Endodermal cell (in vitro differentiated cells): ENCODE results near the gene GPSM1. TPM values are rescaled to one million over a fixed set of nuclear protein-coding genes. Genes with fewer than 3 reads are reported as not detected.
A peak's percentile ranks its signal among the peaks of the same experiment; 100 is the strongest.

Source experiments
- DNase-seq: peaks from one replicate; pipeline ENCODE4 v3.0.0-alpha.2; 2017
- H3K27ac ChIP-seq: 2 replicates; pipeline ENCODE4 v1.5.1; 2013; ENCODE audit warnings: mild to moderate bottlenecking, low read depth, low read length, moderate library complexity
- H3K27me3 ChIP-seq: 2 replicates; pipeline ENCODE4 v1.6.1; 2013; ENCODE audit warnings: mild to moderate bottlenecking, low read length, moderate library complexity; ENCODE audit not compliant: insufficient read depth, control insufficient read depth, poor library complexity, severe bottlenecking
- H3K36me3 ChIP-seq: 2 replicates; pipeline ENCODE4 v1.7.0; 2013; ENCODE audit warnings: mild to moderate bottlenecking, low read length, moderate library complexity; ENCODE audit not compliant: control insufficient read depth, insufficient read depth
- H3K4me1 ChIP-seq: one replicate; pipeline ENCODE4 v1.7.0; 2013; ENCODE audit warnings: low read length; ENCODE audit not compliant: control insufficient read depth, insufficient read depth
- H3K4me3 ChIP-seq: 2 replicates; pipeline ENCODE4 v1.5.1; 2013; ENCODE audit warnings: mild to moderate bottlenecking, low read length, moderate library complexity
- H3K9ac ChIP-seq: 2 replicates; pipeline ENCODE4 v1.6.1; 2013; ENCODE audit warnings: mild to moderate bottlenecking, low read length, moderate library complexity; ENCODE audit not compliant: poor library complexity, severe bottlenecking; ENCODE audit errors: extremely low read depth
- H3K9me3 ChIP-seq: 2 replicates; pipeline ENCODE4 v1.6.1; 2013; ENCODE audit warnings: mild to moderate bottlenecking, low read length, moderate library complexity; ENCODE audit not compliant: control insufficient read depth
- H3K27ac Mint-ChIP-seq: 2 replicates; pipeline ENCODE4 v1.8.0; 2020; ENCODE audit warnings: mixed read lengths
- H3K27me3 Mint-ChIP-seq: 2 replicates; pipeline ENCODE4 v1.8.0; 2021; ENCODE audit warnings: mild to moderate bottlenecking, mixed read lengths; ENCODE audit not compliant: insufficient read depth
- H3K36me3 Mint-ChIP-seq: 2 replicates; pipeline ENCODE4 v1.8.0; 2020; ENCODE audit warnings: low read depth, mixed read lengths
- H3K4me1 Mint-ChIP-seq: 2 replicates; pipeline ENCODE4 v1.8.0; 2020; ENCODE audit warnings: mixed read lengths
- H3K4me3 Mint-ChIP-seq: 2 replicates; pipeline ENCODE4 v1.8.0; 2020; ENCODE audit warnings: mild to moderate bottlenecking, moderate library complexity, mixed read lengths
- H3K9me3 Mint-ChIP-seq: 2 replicates; pipeline ENCODE4 v1.8.0; 2020; ENCODE audit warnings: mild to moderate bottlenecking, mixed read lengths
- WGBS, 2 experiments: methylation state at CpG; one replicate each; pipeline versions ENCODE4 v1.1.5 to v1.1.7; 2013; ENCODE audit warnings: missing lambda C conversion rate in 2 of 2, mixed read lengths in 1 of 2; ENCODE audit not compliant: insufficient coverage in 1 of 2, insufficient read length in 1 of 2; 5-methylcytosine and 5-hydroxymethylcytosine counted together
- total RNA-seq, 2 donors: library from RNA; stranded (reverse); fragmentation: NEBNext Ultra II Directional in 1 of 2; extraction: Animal tissue kit (Norgen Biotek cat#: 25700) in 1 of 2; gene quantifications; 2 replicates in 1 of 2; 3 replicates in 1 of 2; pipeline ENCODE4 v1.2.1, GENCODE V29; 2021
- TF ChIP-seq, protein P1 (sequence below): fragments of 200-600 bp; sonication (generic); conservative IDR thresholded peaks from 2 replicates; pipeline ENCODE4 v1.5.0; 2021; ENCODE audit warnings: antibody characterized with exemption, mild to moderate bottlenecking

GPSM1 gene
- total RNA-seq, 2 donors from 2014 or later = 37.2 to 38.6 TPM

DNA sequence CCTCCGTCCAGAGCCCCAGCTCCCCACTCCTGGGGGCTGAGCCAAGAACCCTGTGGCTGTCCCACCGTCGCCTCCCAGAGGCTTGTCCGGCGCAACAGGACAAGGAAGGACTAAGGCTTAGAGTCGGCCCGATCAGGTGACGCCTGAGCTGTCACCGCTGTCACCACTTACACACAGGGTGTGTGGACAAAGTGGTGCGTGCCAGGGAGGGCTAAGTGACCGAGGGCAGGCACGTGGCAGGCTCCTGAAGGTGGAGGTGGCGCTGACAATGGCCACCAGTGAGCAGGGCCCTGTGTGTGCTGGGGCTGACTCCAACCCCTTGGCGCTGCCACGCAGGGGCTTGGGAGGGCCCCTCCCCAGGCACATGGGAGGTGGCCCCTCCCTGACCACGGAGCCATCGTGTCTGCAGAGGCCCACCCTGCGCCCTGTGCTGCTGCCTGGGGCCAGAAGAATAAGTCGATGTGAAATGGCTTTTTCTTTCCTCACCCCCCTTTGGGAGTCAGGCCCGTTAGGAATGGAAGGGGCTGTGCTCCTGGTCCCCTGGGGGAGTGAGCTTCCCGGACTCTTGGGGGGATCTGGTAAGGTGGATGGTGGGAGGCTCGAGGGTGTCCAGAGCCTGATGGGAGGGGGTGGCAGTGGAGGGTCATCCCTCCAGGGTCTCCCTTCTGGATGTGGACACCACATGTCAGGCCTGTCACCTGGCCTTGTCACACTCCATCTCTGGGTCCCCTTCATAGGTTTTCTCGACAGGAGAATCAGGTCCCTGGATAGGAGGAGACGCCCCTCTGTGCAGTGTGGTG, 2.6 kb upstream of the GPSM1 start:
- Histone ChIP-seq H3K27ac (no peak overlapping the region), H3K4me3 (no peak overlapping the region), H3K36me3 (no peaks in the 10 kb centered on the region), H3K9ac (no peak overlapping the region), H3K4me1 (peaks cover 17% of the 10 kb centered on the region), H3K27me3 (no peaks in the 10 kb centered on the region), H3K9me3 (no peaks in the 10 kb centered on the region)
- Mint-ChIP-seq H3K27ac (no peak overlapping the region), H3K9me3 (no peaks in the 10 kb centered on the region), H3K27me3 (no peaks in the 10 kb centered on the region), H3K4me1 (peaks cover 6% of the 10 kb centered on the region), H3K36me3 (no peaks in the 10 kb centered on the region), H3K4me3 (no peak overlapping the region)
- TF ChIP-seq, protein P1, sequence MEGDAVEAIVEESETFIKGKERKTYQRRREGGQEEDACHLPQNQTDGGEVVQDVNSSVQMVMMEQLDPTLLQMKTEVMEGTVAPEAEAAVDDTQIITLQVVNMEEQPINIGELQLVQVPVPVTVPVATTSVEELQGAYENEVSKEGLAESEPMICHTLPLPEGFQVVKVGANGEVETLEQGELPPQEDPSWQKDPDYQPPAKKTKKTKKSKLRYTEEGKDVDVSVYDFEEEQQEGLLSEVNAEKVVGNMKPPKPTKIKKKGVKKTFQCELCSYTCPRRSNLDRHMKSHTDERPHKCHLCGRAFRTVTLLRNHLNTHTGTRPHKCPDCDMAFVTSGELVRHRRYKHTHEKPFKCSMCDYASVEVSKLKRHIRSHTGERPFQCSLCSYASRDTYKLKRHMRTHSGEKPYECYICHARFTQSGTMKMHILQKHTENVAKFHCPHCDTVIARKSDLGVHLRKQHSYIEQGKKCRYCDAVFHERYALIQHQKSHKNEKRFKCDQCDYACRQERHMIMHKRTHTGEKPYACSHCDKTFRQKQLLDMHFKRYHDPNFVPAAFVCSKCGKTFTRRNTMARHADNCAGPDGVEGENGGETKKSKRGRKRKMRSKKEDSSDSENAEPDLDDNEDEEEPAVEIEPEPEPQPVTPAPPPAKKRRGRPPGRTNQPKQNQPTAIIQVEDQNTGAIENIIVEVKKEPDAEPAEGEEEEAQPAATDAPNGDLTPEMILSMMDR = peak; percentile 50
- 86 to 94% methylated on average over 13 to 24 of the region's 24 CpGs for WGBS, 2 experiments
- peak; percentile 74 for DNase-seq

- H3K36me3 ChIP-seq = no peaks in the 10 kb centered on the region
- Mint-ChIP-seq H3K27ac (no peak overlapping the region), H3K4me3 (no peak overlapping the region), H3K36me3 (no peaks in the 10 kb centered on the region), H3K9me3 (no peaks in the 10 kb centered on the region), H3K4me1 (peaks cover 6% of the 10 kb centered on the region), H3K27me3 (no peaks in the 10 kb centered on the region)
- TF ChIP-seq, protein P1 = no peak
- 95 to 97% methylated on average over 13 of the region's 13 CpGs for WGBS, 2 experiments
- no peak overlapping the region for H3K9ac ChIP-seq
- H3K4me3 ChIP-seq = no peak overlapping the region
- H3K27me3 ChIP-seq = no peaks in the 10 kb centered on the region
- no peak for DNase-seq
- no peak overlapping the region for H3K27ac ChIP-seq
- peaks cover 17% of the 10 kb centered on the region for H3K4me1 ChIP-seq
- H3K9me3 ChIP-seq = no peaks in the 10 kb centered on the region
Measured at GRCh38 chr9:136325358-136325757, 2.0 kb upstream of the GPSM1 start.

GRCh38 chr9:136326061-136326760, 1.1 kb upstream of the GPSM1 start:
- WGBS, 2 experiments = 55 to 73% methylated on average over 23 to 28 of the region's 28 CpGs
- Mint-ChIP-seq H3K27me3 (no peaks in the 10 kb centered on the region), H3K9me3 (no peaks in the 10 kb centered on the region), H3K36me3 (no peaks in the 10 kb centered on the region), H3K4me3 (peak overlapping the region; percentile 52), H3K27ac (no peak overlapping the region), H3K4me1 (peaks cover 6% of the 10 kb centered on the region)
- peak overlapping the region; percentile 80 for H3K27ac ChIP-seq
- H3K9me3 ChIP-seq = no peaks in the 10 kb centered on the region
- H3K4me3 ChIP-seq = no peak overlapping the region
- H3K9ac ChIP-seq = no peak overlapping the region
- no peaks in the 10 kb centered on the region for H3K36me3 ChIP-seq
- peak; percentile 81 for DNase-seq
- H3K4me1 ChIP-seq = peaks cover 17% of the 10 kb centered on the region
- TF ChIP-seq, protein P1 = no peak
- H3K27me3 ChIP-seq = no peaks in the 10 kb centered on the region
